GM23248 (cell line): ENCODE results near the gene CACNA1C. TPM values are rescaled to one million over a fixed set of nuclear protein-coding genes. Genes with fewer than 3 reads are reported as not detected.
A peak's percentile ranks its signal among the peaks of the same experiment; 100 is the strongest.

ENCODE experiments used
- DNase-seq: peaks from one replicate; pipeline ENCODE4 v3.0.0-alpha.2; 2015
- H2AFZ ChIP-seq: fragments of 200-600 bp; sonication (generic); 2 replicates; pipeline ENCODE4 v1.6.1; 2016; ENCODE audit warnings: antibody characterized with exemption
- H3F3A ChIP-seq: fragments of 200-600 bp; sonication (generic); 2 replicates; pipeline ENCODE4 v1.6.1; 2016; ENCODE audit warnings: mild to moderate bottlenecking, antibody characterized with exemption, mixed run types; ENCODE audit not compliant: insufficient read depth
- H3K27ac ChIP-seq: fragments of 200-600 bp; sonication (generic); 2 replicates; pipeline ENCODE4 v1.5.1; 2016; ENCODE audit warnings: mild to moderate bottlenecking
- H3K27me3 ChIP-seq: fragments of 200-600 bp; sonication (generic); replicated peaks from 2 replicates; pipeline ENCODE4 v1.6.1; 2016; ENCODE audit warnings: mild to moderate bottlenecking; ENCODE audit not compliant: insufficient read depth
- H3K36me3 ChIP-seq: fragments of 200-600 bp; sonication (generic); 2 replicates; pipeline ENCODE4 v1.6.1; 2016; ENCODE audit warnings: low read depth, mild to moderate bottlenecking
- H3K4me1 ChIP-seq: fragments of 200-600 bp; sonication (generic); 2 replicates; pipeline ENCODE4 v1.6.1; 2016; ENCODE audit warnings: mild to moderate bottlenecking; ENCODE audit not compliant: insufficient read depth
- H3K4me2 ChIP-seq: fragments of 200-600 bp; sonication (generic); one replicate; pipeline ENCODE4 v1.6.1; 2016; ENCODE audit warnings: mild to moderate bottlenecking; ENCODE audit not compliant: unreplicated experiment
- H3K4me3 ChIP-seq: fragments of 200-600 bp; sonication (generic); 2 replicates; pipeline ENCODE4 v1.5.1; 2016; ENCODE audit warnings: mild to moderate bottlenecking
- H3K79me2 ChIP-seq: fragments of 200-600 bp; sonication (generic); 2 replicates; pipeline ENCODE4 v1.6.1; 2016; ENCODE audit warnings: mild to moderate bottlenecking; ENCODE audit not compliant: insufficient read depth
- H3K9ac ChIP-seq: fragments of 200-600 bp; sonication (generic); 2 replicates; pipeline ENCODE4 v1.6.1; 2016; ENCODE audit warnings: mild to moderate bottlenecking
- H3K9me2 ChIP-seq: fragments of 200-600 bp; sonication (generic); 2 replicates; pipeline ENCODE4 v1.6.1; 2016; ENCODE audit warnings: mixed run types, mild to moderate bottlenecking, moderate library complexity; ENCODE audit not compliant: insufficient read depth
- H3K9me3 ChIP-seq: fragments of 200-600 bp; sonication (generic); one replicate; pipeline ENCODE4 v1.6.1; 2017; ENCODE audit warnings: low read depth
- H4K20me1 ChIP-seq: fragments of 200-600 bp; sonication (generic); 2 replicates; pipeline ENCODE4 v1.6.0; 2016; ENCODE audit not compliant: insufficient read depth
- EZH2 ChIP-seq: fragments of 200-600 bp; sonication (generic); IDR thresholded peaks from 2 replicates; pipeline ENCODE4 v1.6.1; 2018; ENCODE audit warnings: antibody characterized with exemption, mild to moderate bottlenecking; ENCODE audit not compliant: insufficient read depth, poor library complexity, severe bottlenecking
- EZH2phosphoT487 ChIP-seq: fragments of 200-600 bp; sonication (generic); IDR thresholded peaks from 2 replicates; pipeline ENCODE4 v1.6.1; 2018; ENCODE audit warnings: antibody characterized with exemption, moderate library complexity, mild to moderate bottlenecking, low read depth; ENCODE audit not compliant: insufficient read depth
- WGBS, 2 experiments: methylation state at CpG; one replicate each; pipeline ENCODE4 v1.1.6; 2015 to 2017; ENCODE audit warnings: low lambda C conversion rate in 2 of 2, low coverage in 1 of 2; ENCODE audit errors: missing lambda C conversion rate in 2 of 2; 5-methylcytosine and 5-hydroxymethylcytosine counted together
- in situ Hi-C: fragments of 300-500 bp; cut with MboI; formaldehyde crosslinking; loops from 2 replicates; pipeline ENCODE4 v1.15.0; 2020
- polyA plus RNA-seq: library from polyadenylated mRNA; unstranded; fragments of >200 nt; fragmentation: Nextera tagmentation; extraction: Ambion mirVana; gene quantifications from 2 replicates; pipeline ENCODE4 v1.2.1, GENCODE V29; 2016
- total RNA-seq: library from RNA; depleted of rRNA; stranded (reverse); fragments of >200 nt; shearing (Covaris generic); gene quantifications from 2 replicates; pipeline ENCODE4 v1.2.3, GENCODE V29; 2014

The CACNA1C gene
- total and polyA plus RNA-seq, 2 experiments from 2014 or later: 4.9 to 11.5 TPM

DNA sequence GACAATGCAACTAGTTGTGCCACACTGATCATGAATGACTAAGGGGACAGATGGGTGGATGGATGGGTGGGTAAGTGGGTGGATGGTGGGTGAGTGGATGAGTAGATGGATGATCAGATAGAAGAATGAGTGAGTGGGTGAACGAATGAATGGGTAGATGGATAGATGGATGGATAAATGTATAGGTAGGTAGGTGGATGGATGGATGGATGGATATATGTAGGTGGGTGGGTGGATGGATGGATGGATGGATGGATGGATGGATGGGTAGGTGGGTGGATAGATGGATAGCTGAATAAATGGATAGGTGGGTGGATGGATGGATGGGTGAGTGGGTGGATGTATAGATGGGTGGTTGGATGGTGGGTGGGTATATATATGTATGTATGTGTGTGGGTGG, 393.2 kb downstream of the CACNA1C start:
- Histone ChIP-seq H3K27ac (no peak overlapping the region), H3K4me2 (no peak overlapping the region), H3K4me1 (no peaks in the 10 kb centered on the region), H3K4me3 (no peak overlapping the region), H3F3A (no peaks in the 10 kb centered on the region), H2AFZ (no peak overlapping the region), H3K9me3 (no peaks in the 10 kb centered on the region), H3K9ac (no peak overlapping the region), H3K36me3 (no peaks in the 10 kb centered on the region), H3K79me2 (peaks cover 6% of the 10 kb centered on the region; the same call in 1 of the 2 replicates), H3K27me3 (no peaks in the 10 kb centered on the region), H4K20me1 (peaks cover 5% of the 10 kb centered on the region; the same call in 1 of the 2 replicates), H3K9me2 (no peaks in the 10 kb centered on the region)
- WGBS, 2 experiments: 92 to 95% methylated on average over 1 of the region's 1 CpG
- no peak for TF ChIP-seq EZH2phosphoT487
- no peak for TF ChIP-seq EZH2
- no peak for DNase-seq
- in situ Hi-C loops: no loop called here

DNA sequence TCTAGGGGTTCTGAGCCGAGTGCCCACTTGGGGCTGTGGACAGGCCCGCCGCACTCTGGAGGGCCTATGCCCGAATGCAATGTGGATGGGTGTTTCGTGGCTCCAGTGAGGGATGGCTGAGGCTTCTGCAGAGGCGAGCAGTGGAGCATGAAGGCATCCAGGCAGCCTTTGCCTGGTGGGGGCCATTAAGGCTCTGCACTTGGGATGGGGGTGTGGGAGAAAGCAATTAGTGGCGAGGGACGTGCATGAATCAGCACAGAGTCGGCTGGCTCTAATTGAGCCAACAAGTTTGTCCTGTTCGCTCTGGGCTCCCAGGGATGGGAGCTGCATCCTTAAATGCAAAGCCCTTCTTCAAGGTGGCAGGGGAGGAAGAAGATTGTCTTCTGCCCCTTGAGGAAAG, 395.1 kb downstream of the CACNA1C start:
- H3K79me2 ChIP-seq: no peaks in the 10 kb centered on the region
- TF ChIP-seq EZH2: no peak
- TF ChIP-seq EZH2phosphoT487: no peak
- no peak overlapping the region for H3K4me3 ChIP-seq
- 0 out of 2 replicates have a peak, but pooled peaks cover under 1% of the 10 kb centered on the region for H4K20me1 ChIP-seq
- no peak overlapping the region for H2AFZ ChIP-seq
- WGBS, 2 experiments: 78 to 82% methylated on average over 10 of the region's 10 CpGs
- H3K9me3 ChIP-seq: no peaks in the 10 kb centered on the region
- H3K27me3 ChIP-seq: no peaks in the 10 kb centered on the region
- H3K4me2 ChIP-seq: no peak overlapping the region
- H3F3A ChIP-seq: no peaks in the 10 kb centered on the region
- H3K27ac ChIP-seq: no peak overlapping the region
- in situ Hi-C loops: no loop called here
- H3K9me2 ChIP-seq: no peaks in the 10 kb centered on the region
- H3K9ac ChIP-seq: no peak overlapping the region
- no peaks in the 10 kb centered on the region for H3K4me1 ChIP-seq
- no peaks in the 10 kb centered on the region for H3K36me3 ChIP-seq
- DNase-seq: no peak

DNA sequence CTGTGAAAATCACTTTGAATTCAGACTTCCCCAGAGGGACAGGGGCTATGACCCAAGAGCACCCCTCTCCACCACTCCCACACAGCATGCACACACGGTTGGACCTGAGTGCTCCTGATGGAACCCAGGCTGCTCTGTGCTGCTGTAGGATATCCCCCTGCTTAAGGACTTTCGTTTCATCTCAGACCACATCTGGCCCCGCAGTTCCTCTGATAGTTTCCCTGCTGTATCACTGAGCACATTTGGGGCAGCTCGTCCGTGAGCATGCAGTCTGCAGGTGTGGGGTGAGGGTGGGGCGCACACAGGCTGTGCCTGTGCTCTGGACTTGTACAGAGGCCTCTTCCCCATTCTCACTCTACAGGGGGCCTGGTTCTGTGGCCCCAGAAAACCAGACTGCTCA, 396.8 kb downstream of the CACNA1C start:
- H3F3A ChIP-seq: no peaks in the 10 kb centered on the region
- H3K9me2 ChIP-seq: no peaks in the 10 kb centered on the region
- no peak overlapping the region for H3K9ac ChIP-seq
- no peaks in the 10 kb centered on the region for H3K9me3 ChIP-seq
- H3K4me3 ChIP-seq: no peak overlapping the region
- H3K4me1 ChIP-seq: peaks cover 10% of the 10 kb centered on the region; the same call in 1 of the 2 replicates
- H3K27me3 ChIP-seq: no peaks in the 10 kb centered on the region
- no peak overlapping the region for H3K4me2 ChIP-seq
- in situ Hi-C loops: no loop called here
- 80 to 86% methylated on average over 6 of the region's 6 CpGs for WGBS, 2 experiments
- no peaks in the 10 kb centered on the region for H3K36me3 ChIP-seq
- TF ChIP-seq EZH2phosphoT487: no peak
- TF ChIP-seq EZH2: no peak
- no peak for DNase-seq
- no peaks in the 10 kb centered on the region for H4K20me1 ChIP-seq
- no peak overlapping the region for H3K27ac ChIP-seq
- no peak overlapping the region for H2AFZ ChIP-seq
- H3K79me2 ChIP-seq: no peaks in the 10 kb centered on the region

DNA sequence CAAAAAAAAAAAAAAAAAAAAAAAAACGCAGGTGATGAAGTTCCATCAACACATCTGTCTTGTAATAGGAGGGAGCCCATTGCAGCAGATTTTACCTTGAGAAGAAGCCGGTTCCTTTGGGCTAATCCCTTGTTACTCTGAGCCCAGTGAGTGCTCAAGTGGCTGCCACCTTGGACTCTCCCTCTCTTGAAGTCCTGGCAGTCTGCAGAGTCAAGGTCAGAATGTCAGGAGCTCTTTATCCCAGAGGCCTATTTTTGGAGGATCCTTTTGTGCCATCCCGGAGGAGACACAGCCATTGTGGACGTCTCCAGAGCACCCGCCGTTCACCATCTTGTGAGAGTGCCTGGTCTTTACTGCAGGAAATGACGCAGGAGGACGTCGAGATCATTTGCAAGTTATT, 397.8 kb downstream of the CACNA1C start:
- no peaks in the 10 kb centered on the region for H4K20me1 ChIP-seq
- H3K4me2 ChIP-seq: no peak overlapping the region
- no peaks in the 10 kb centered on the region for H3F3A ChIP-seq
- H3K27ac ChIP-seq: no peak overlapping the region
- in situ Hi-C loops: no loop called here
- H3K9me3 ChIP-seq: no peaks in the 10 kb centered on the region
- no peak for DNase-seq
- H3K27me3 ChIP-seq: no peaks in the 10 kb centered on the region
- no peak overlapping the region for H3K9ac ChIP-seq
- no peak overlapping the region for H2AFZ ChIP-seq
- no peaks in the 10 kb centered on the region for H3K79me2 ChIP-seq
- H3K36me3 ChIP-seq: no peaks in the 10 kb centered on the region
- no peak for TF ChIP-seq EZH2phosphoT487
- no peaks in the 10 kb centered on the region for H3K9me2 ChIP-seq
- peaks cover 10% of the 10 kb centered on the region; the same call in 1 of the 2 replicates for H3K4me1 ChIP-seq
- no peak overlapping the region for H3K4me3 ChIP-seq
- 63 to 64% methylated on average over 9 of the region's 9 CpGs for WGBS, 2 experiments

DNA sequence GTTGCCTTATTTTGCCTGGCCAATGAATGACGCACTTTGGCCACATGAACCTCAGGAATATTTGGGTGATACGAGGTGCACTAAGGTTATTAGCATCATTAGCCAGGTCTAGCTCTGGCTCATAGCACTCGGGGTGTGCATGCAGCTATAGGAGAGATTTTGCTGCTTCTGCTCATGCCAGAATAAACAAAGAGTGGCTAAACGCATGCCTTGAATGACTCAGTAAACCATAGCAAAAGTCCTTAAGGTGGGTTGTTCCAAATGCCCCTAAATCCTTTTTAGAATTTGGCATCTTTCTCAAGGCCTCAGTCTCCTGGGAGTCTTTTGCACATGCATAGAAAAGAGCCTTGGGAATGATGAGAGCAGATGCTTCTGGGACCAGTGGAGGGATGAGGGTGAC, 398.2 kb downstream of the CACNA1C start:
- Histone ChIP-seq H3K9me3 (no peaks in the 10 kb centered on the region), H3K4me2 (no peak overlapping the region), H3K4me3 (no peak overlapping the region), H3K4me1 (peaks cover 10% of the 10 kb centered on the region; the same call in 1 of the 2 replicates), H4K20me1 (no peaks in the 10 kb centered on the region), H3K36me3 (no peaks in the 10 kb centered on the region), H3K27ac (no peak overlapping the region), H2AFZ (no peak overlapping the region), H3K27me3 (no peaks in the 10 kb centered on the region), H3K9ac (no peak overlapping the region), H3K9me2 (no peaks in the 10 kb centered on the region), H3F3A (no peaks in the 10 kb centered on the region), H3K79me2 (no peaks in the 10 kb centered on the region)
- DNase-seq: peak; percentile 18
- WGBS, 2 experiments: 76 to 77% methylated on average over 4 of the region's 4 CpGs
- no peak for TF ChIP-seq EZH2phosphoT487
- TF ChIP-seq EZH2: no peak
- in situ Hi-C loops: no loop called here
